GM10266 (cell line): ENCODE results near the gene ZDHHC5.

Experiments used
- DNase-seq: peaks from one replicate; pipeline ENCODE4 v3.0.0; 2012; ENCODE audit errors: extremely low spot score
- TF ChIP-seq, protein P1 (sequence below): IDR thresholded peaks from 2 replicates; pipeline ENCODE4 v1.5.1; 2012; ENCODE audit warnings: mild to moderate bottlenecking, low read depth; ENCODE audit not compliant: control insufficient read depth, insufficient read depth; ENCODE audit errors: missing control alignments

ZDHHC5 gene

DNA sequence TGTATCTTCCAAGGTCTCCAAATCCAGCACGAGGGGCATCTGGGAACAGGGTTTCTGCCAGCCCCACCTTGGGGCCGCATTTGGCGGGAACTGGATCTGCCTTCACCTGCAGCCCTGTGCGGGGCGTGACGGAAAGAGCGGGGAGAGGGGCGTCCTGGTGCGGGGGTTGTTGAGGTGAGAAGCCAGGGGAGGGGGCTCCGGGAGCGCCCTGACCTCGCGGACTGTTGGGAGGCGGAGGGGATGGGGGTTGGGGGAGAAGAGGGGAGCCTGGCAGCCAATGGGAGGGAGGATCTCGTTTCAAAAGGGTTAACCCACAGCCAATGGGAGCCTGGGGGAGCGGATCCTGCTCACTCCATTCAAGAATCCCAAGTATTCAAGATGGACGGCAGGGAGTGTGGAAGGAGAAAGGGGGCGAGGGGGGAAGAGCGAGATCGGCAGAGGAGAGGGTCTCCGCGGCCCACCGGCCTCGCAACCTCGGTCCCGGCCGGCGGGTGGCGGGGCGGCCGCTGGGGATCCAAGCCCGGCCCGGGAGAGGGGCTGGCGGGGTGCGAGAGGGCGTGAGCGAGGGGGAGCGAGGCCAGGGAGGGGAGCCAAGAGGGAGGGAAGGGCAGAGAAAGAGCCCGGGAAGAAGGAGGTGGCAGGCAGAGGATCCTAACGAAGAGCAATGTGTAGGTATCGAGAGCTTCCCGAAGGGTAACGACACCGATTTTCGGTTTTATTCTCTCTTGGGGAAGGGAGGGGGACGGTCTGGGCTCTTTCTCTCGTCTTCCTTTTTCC is 29.7 kb upstream of the ZDHHC5 start:
- TF ChIP-seq, protein P1, sequence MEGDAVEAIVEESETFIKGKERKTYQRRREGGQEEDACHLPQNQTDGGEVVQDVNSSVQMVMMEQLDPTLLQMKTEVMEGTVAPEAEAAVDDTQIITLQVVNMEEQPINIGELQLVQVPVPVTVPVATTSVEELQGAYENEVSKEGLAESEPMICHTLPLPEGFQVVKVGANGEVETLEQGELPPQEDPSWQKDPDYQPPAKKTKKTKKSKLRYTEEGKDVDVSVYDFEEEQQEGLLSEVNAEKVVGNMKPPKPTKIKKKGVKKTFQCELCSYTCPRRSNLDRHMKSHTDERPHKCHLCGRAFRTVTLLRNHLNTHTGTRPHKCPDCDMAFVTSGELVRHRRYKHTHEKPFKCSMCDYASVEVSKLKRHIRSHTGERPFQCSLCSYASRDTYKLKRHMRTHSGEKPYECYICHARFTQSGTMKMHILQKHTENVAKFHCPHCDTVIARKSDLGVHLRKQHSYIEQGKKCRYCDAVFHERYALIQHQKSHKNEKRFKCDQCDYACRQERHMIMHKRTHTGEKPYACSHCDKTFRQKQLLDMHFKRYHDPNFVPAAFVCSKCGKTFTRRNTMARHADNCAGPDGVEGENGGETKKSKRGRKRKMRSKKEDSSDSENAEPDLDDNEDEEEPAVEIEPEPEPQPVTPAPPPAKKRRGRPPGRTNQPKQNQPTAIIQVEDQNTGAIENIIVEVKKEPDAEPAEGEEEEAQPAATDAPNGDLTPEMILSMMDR, result no peak
- peak; percentile 64 for DNase-seq

DNA sequence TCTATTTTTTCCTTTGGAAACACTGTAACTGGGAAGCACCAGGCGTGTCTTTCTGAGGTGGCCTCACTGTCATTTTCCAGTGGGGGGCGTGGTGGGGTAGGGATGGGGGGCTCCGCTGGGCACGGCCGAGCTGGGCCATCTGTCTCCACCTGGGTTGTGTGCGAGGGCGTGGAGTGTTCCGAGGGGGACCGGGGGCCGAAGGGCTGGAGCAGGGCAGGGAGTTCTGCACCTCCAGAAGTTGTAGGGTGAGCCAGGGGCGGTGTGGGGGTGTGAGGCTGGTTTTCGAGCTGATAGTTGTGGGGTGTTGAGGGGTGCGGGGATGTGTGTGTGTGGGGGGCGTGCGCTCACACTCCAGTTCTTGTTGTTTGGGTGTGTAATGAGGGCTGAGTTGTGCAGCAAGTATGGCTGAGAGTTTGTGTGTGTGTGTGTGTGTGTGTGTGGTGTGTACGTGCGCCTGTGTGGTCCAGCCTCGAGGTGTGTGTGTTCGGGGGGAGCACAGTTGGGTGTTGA is 29.0 kb upstream of the ZDHHC5 start:
- peak; percentile 45 for DNase-seq
- TF ChIP-seq, protein P1, result peak; percentile 16

DNA sequence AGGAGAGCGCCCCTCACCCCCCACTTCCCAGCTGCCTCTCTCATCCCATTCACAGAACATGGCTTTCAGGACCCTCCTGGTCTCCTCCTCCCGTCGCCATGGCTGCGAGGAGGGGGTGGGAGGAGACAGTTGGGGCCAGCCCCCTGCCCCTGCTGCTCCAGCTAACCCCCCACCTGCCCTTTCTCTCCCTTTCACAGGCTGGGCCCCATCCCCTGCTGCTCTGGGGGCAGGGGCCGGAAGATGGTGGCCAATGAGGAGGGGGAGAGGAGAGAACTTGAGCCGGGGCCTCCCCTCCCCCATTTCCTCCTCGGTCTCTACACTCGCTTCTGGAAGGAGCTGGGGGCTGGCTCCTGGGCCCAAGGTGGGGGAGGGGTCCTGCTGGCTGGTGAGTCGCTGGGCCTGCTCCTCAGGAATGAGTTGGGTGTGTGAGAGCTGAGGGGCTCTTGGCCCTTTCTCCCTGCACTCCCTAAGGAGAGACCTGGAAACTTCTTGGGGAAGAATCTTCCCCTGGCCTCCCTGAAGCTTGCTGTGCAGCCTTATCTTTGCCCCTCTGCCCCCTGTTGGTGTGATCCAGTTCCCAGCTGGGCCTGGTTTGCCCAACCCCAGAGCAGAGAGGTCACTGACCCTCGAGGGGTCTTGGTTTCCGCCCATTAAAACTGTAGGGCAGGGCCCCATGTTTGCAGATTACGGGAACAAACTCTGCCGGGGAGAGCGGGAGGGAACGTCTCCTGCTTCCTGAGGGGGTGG is 28.4 kb upstream of the ZDHHC5 start:
- TF ChIP-seq, protein P1, result no peak
- DNase-seq, result no peak

DNA sequence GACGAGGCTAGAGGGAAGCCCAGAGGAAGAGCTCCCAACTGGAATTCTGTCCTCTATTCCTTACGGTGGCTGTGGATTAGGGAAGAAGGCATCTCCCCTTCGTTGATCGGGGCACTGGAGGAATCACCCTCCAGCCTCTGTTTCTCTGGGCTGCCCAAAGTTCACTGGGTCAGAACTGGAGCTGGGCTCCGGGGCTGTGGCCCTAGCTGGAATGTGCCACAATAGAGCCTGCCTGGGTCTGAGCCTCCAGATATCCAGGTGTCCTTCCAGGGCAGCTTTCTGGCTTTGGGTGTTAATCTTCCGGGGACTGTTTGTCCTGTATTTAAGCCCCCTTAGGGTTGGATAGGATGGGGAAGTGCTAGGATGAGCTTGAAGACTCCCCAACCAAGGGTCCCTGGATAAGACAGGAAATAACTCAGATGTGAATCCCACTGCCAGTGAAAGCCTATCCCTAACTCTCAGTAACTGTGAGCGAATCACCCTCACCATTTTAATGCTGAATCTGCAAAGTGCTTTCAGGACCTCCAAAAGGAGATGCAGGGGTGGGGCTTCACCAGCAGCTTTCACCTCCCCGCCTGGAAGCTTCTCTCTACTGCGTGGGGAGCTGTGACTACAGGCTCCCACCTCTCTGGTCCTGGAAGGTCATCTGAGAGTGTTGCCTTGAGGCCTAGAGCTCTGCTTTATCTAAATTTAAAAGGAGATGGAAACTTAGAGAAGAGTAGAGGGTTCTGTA is 27.7 kb upstream of the ZDHHC5 start:
- TF ChIP-seq, protein P1, result no peak
- no peak for DNase-seq

DNA sequence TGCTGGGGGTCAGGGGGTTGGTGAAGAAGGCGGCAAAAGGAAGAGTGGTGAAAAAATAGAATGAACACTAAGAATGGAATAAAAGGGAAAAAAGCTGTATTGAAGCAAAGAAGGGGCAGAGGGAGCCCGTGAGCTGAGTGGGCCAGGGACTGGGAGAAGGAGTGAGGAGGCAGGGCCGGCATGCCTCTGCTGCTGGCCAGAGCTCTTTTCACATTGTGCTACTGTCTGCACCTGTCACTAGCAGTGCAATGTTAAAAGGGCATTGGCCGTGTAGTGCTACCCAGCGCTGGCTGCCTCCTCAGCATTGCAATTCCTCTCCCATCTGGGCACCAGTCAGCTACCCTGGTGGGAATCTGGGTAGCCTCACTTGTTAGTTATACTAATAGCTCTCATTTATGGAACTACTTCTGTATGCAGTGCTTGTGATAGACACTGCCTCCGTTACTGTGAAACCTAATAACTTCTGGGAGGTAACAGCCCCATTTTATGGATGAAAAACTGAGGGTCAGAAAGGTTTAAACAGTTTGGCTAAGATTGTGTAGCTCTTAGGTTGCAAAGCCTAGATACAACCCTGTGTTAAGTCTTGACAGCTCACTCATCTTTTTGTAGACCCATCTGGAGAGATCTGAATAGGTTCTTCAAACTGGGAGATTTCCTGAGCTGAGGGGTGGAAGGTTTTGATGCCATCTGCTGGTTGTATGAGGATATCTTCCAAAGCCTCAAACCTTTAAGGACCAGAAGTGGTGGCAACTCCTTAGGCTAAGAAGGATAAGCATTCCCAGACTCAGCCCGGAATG is 26.7 kb upstream of the ZDHHC5 start:
- peak; percentile 74 for DNase-seq
- TF ChIP-seq, protein P1, result peak; percentile 50

DNA sequence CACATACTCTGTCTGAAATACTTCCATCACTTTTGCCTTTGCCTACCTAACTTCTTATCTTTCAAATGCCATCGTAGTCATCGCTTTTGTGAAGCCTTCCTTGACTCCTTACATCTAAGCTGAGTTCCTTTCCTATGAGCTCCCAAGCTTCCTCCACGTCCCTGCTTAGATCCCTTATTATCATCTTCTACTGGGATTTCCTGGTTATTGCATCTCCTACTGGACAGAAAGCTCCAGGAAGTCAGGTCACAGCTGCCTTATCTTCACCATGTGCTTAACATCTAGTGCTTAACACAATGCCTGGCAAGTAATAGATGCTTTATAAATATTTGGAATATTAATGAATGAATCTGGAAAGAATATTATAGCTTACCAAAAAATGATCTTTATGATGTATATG is 24.1 kb upstream of the ZDHHC5 start:
- TF ChIP-seq, protein P1, result no peak
- no peak for DNase-seq
